Measurements from ENCODE around the gene KCNAB1.

DNA sequence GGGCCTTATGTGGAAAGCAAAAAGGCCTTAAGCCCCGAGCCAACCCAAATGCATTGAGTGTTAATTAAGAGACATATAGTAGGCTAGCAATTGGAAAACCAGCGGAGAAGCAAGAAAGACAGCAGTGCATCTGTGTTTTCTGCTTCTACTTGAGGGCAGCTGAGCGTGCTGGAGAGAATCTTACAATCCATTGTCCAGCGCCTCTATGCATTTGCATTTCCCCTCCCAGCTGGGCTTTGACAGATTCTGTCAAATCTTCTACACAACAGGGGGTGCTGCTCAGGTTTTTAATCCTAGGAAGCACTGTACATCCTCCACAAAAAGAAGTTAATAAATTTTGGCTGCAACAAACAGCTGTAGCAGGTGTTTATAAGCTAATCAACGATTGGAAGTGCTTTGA, 410.6 kb downstream of the KCNAB1 start:
- TF ChIP-seq, protein P1, sequence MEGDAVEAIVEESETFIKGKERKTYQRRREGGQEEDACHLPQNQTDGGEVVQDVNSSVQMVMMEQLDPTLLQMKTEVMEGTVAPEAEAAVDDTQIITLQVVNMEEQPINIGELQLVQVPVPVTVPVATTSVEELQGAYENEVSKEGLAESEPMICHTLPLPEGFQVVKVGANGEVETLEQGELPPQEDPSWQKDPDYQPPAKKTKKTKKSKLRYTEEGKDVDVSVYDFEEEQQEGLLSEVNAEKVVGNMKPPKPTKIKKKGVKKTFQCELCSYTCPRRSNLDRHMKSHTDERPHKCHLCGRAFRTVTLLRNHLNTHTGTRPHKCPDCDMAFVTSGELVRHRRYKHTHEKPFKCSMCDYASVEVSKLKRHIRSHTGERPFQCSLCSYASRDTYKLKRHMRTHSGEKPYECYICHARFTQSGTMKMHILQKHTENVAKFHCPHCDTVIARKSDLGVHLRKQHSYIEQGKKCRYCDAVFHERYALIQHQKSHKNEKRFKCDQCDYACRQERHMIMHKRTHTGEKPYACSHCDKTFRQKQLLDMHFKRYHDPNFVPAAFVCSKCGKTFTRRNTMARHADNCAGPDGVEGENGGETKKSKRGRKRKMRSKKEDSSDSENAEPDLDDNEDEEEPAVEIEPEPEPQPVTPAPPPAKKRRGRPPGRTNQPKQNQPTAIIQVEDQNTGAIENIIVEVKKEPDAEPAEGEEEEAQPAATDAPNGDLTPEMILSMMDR (conservative IDR thresholded peaks at IDR 0.05; ENCODE audit: low read length), result no peak
- no peak for TF ChIP-seq EZH2phosphoT487 (IDR thresholded peaks at IDR 0.05; ENCODE audit: borderline replicate concordance)

Measured in Loucy (cell line).